Measurements from ENCODE around the gene BEND3. TPM values are rescaled to one million over a fixed set of nuclear protein-coding genes. Genes with fewer than 3 reads are reported as not detected.
"Not testable (repeated sequence)": the region's sequence is repeated elsewhere in the genome, so short reads cannot be mapped to it uniquely, and the experiment has no call there.

The BEND3 gene
- total RNA-seq, 1 donor from 2014 or later: 7.7 TPM

- TF ChIP-seq CTCF (IDR thresholded peaks at IDR 0.05; ENCODE audit: insufficient read depth, low read length, poor library complexity, severe bottlenecking): no peak
- no peaks in the 10 kb centered on the region for H3K36me3 ChIP-seq (ENCODE audit: control insufficient read depth, insufficient read depth, low read length)
- DNase-seq (ENCODE audit: low read depth): no peak
- H3K4me3 ChIP-seq (ENCODE audit: low read depth, low read length): no peak overlapping the region
- no peaks in the 10 kb centered on the region for H3K27me3 ChIP-seq (ENCODE audit: control insufficient read depth, insufficient read depth, low read length)
Measured at GRCh38 chr6:107123501-107123900, 8.2 kb upstream of the BEND3 start.

- Histone ChIP-seq H3K36me3 (ENCODE audit: control insufficient read depth, insufficient read depth, low read length) (no peaks in the 10 kb centered on the region), H3K4me3 (ENCODE audit: low read depth, low read length) (no peak overlapping the region), H3K27me3 (ENCODE audit: control insufficient read depth, insufficient read depth, low read length) (no peaks in the 10 kb centered on the region)
- TF ChIP-seq CTCF (IDR thresholded peaks at IDR 0.05; ENCODE audit: insufficient read depth, low read length, poor library complexity, severe bottlenecking): no peak
- DNase-seq (ENCODE audit: low read depth): no peak
Measured at GRCh38 chr6:107122748-107123147, 7.4 kb upstream of the BEND3 start.

- no peak for TF ChIP-seq CTCF (IDR thresholded peaks at IDR 0.05; ENCODE audit: insufficient read depth, low read length, poor library complexity, severe bottlenecking)
- no peak for DNase-seq (ENCODE audit: low read depth)
- H3K4me3 ChIP-seq (ENCODE audit: low read depth, low read length): no peak overlapping the region
- no peaks in the 10 kb centered on the region for H3K27me3 ChIP-seq (ENCODE audit: control insufficient read depth, insufficient read depth, low read length)
- H3K36me3 ChIP-seq (ENCODE audit: control insufficient read depth, insufficient read depth, low read length): no peaks in the 10 kb centered on the region
Measured at GRCh38 chr6:107121964-107122495, 6.7 kb upstream of the BEND3 start.

GRCh38 chr6:107121266-107121665, 6.0 kb upstream of the BEND3 start:
- TF ChIP-seq CTCF (IDR thresholded peaks at IDR 0.05; ENCODE audit: insufficient read depth, low read length, poor library complexity, severe bottlenecking): no peak
- Histone ChIP-seq H3K27me3 (ENCODE audit: control insufficient read depth, insufficient read depth, low read length) (no peaks in the 10 kb centered on the region), H3K36me3 (ENCODE audit: control insufficient read depth, insufficient read depth, low read length) (no peaks in the 10 kb centered on the region), H3K4me3 (ENCODE audit: low read depth, low read length) (no peak overlapping the region)
- DNase-seq (ENCODE audit: low read depth): no peak

- TF ChIP-seq CTCF (IDR thresholded peaks at IDR 0.05; ENCODE audit: insufficient read depth, low read length, poor library complexity, severe bottlenecking): no peak
- DNase-seq (ENCODE audit: low read depth): no peak
- Histone ChIP-seq H3K4me3 (ENCODE audit: low read depth, low read length) (no peak overlapping the region), H3K36me3 (ENCODE audit: control insufficient read depth, insufficient read depth, low read length) (no peaks in the 10 kb centered on the region), H3K27me3 (ENCODE audit: control insufficient read depth, insufficient read depth, low read length) (no peaks in the 10 kb centered on the region)
Measured at GRCh38 chr6:107120404-107120803, 5.1 kb upstream of the BEND3 start.

- H3K27me3 ChIP-seq (ENCODE audit: control insufficient read depth, insufficient read depth, low read length): no peaks in the 10 kb centered on the region
- TF ChIP-seq CTCF (IDR thresholded peaks at IDR 0.05; ENCODE audit: insufficient read depth, low read length, poor library complexity, severe bottlenecking): no peak
- DNase-seq (ENCODE audit: low read depth): no peak
- H3K4me3 ChIP-seq (ENCODE audit: low read depth, low read length): no peak overlapping the region
- no peaks in the 10 kb centered on the region for H3K36me3 ChIP-seq (ENCODE audit: control insufficient read depth, insufficient read depth, low read length)
Measured at GRCh38 chr6:107118976-107119375, 3.7 kb upstream of the BEND3 start.

GRCh38 chr6:107118540-107118939, 3.2 kb upstream of the BEND3 start:
- not testable (repeated sequence) for H3K27me3 ChIP-seq (ENCODE audit: control insufficient read depth, insufficient read depth, low read length); H3K4me3 ChIP-seq (ENCODE audit: low read depth, low read length); H3K36me3 ChIP-seq (ENCODE audit: control insufficient read depth, insufficient read depth, low read length); DNase-seq (ENCODE audit: low read depth)
